Measurements from ENCODE around the gene METTL1.

The METTL1 gene

GRCh38 chr12:57763881-57764661 lies 7.8 kb downstream of the METTL1 start:
- Histone ChIP-seq H3K23ac (ENCODE audit: low read length in 2 of 2) (no peak overlapping the region), H3K9me3 (ENCODE audit: control insufficient read depth, low read length) (no peaks in the 10 kb centered on the region), H3K27me3 (ENCODE audit: control insufficient read depth in 1 of 2, insufficient read depth in 1 of 2, low read length in 2 of 2) (peaks cover 52 to 58% of the 10 kb centered on the region in 2 experiments), H2AK5ac (ENCODE audit: low read length, severe bottlenecking) (no peak overlapping the region), H2BK5ac (ENCODE audit: low read depth, low read length, poor library complexity, severe bottlenecking) (no peak overlapping the region), H3K4me2 (ENCODE audit: low read length, poor library complexity, severe bottlenecking) (no peak overlapping the region), H2AFZ (ENCODE audit: low read depth, low read length) (no peak overlapping the region), H2BK120ac (ENCODE audit: low read depth, low read length) (no peak overlapping the region), H3K14ac (ENCODE audit: low read length in 2 of 2) (no peak overlapping the region), H3K4me3 (ENCODE audit: insufficient read depth in 1 of 2, low read depth in 1 of 2, low read length in 2 of 2) (no peak overlapping the region), H3K4me1 (ENCODE audit: control insufficient read depth, insufficient read depth, low read depth, low read length) (peaks cover 24% of the 10 kb centered on the region), H3K36me3 (ENCODE audit: control insufficient read depth in 1 of 2, insufficient read depth in 2 of 2, low read depth in 1 of 2, low read length in 2 of 2) (peaks cover 11% of the 10 kb centered on the region in 2 experiments), H3K79me1 (replicated peaks; ENCODE audit: low read length, poor library complexity, severe bottlenecking) (no peaks in the 10 kb centered on the region), H2BK15ac (ENCODE audit: low read depth, poor library complexity, severe bottlenecking) (no peak overlapping the region), H3K9ac (ENCODE audit: low read length) (no peak overlapping the region), H3K18ac (ENCODE audit: low read depth in 1 of 2, low read length in 2 of 2) (no peak overlapping the region), H3K27ac (ENCODE audit: low read length, poor library complexity, severe bottlenecking) (no peak overlapping the region), H2BK12ac (ENCODE audit: low read length in 2 of 2) (no peak overlapping the region), H4K8ac (ENCODE audit: low read length) (no peak overlapping the region), H4K91ac (ENCODE audit: low read length) (no peak overlapping the region), H3K4ac (ENCODE audit: low read depth in 1 of 2, low read length in 2 of 2) (no peak overlapping the region)
- no peak for DNase-seq
- WGBS: 81% methylated on average over 6 of the region's 6 CpGs

GRCh38 chr12:57762463-57762862 lies 9.4 kb downstream of the METTL1 start:
- no peak overlapping the region for H3K23ac ChIP-seq (ENCODE audit: low read length in 2 of 2)
- no peak overlapping the region for H2BK15ac ChIP-seq (ENCODE audit: low read depth, poor library complexity, severe bottlenecking)
- H2AK5ac ChIP-seq (ENCODE audit: low read length, severe bottlenecking): no peak overlapping the region
- no peak overlapping the region for H4K91ac ChIP-seq (ENCODE audit: low read length)
- no peak overlapping the region for H3K18ac ChIP-seq (ENCODE audit: low read depth in 1 of 2, low read length in 2 of 2)
- H2BK120ac ChIP-seq (ENCODE audit: low read depth, low read length): no peak overlapping the region
- no peak for DNase-seq
- H3K4ac ChIP-seq (ENCODE audit: low read depth in 1 of 2, low read length in 2 of 2): no peak overlapping the region
- no peak overlapping the region for H3K27ac ChIP-seq (ENCODE audit: low read length, poor library complexity, severe bottlenecking)
- no peak overlapping the region for H3K4me2 ChIP-seq (ENCODE audit: low read length, poor library complexity, severe bottlenecking)
- H3K9me3 ChIP-seq (ENCODE audit: control insufficient read depth, low read length): no peaks in the 10 kb centered on the region
- no peak overlapping the region for H2AFZ ChIP-seq (ENCODE audit: low read depth, low read length)
- no peak overlapping the region for H3K4me3 ChIP-seq (ENCODE audit: insufficient read depth in 1 of 2, low read depth in 1 of 2, low read length in 2 of 2)
- H2BK12ac ChIP-seq (ENCODE audit: low read length in 2 of 2): no peak overlapping the region
- no peaks in the 10 kb centered on the region for H3K79me1 ChIP-seq (replicated peaks; ENCODE audit: low read length, poor library complexity, severe bottlenecking)
- no peak overlapping the region for H3K14ac ChIP-seq (ENCODE audit: low read length in 2 of 2)
- WGBS: 82% methylated on average over 2 of the region's 2 CpGs
- peaks cover 24% of the 10 kb centered on the region for H3K4me1 ChIP-seq (ENCODE audit: control insufficient read depth, insufficient read depth, low read depth, low read length)
- no peak overlapping the region for H3K9ac ChIP-seq (ENCODE audit: low read length)
- no peak overlapping the region for H2BK5ac ChIP-seq (ENCODE audit: low read depth, low read length, poor library complexity, severe bottlenecking)
- peaks cover 0 to 16% of the 10 kb centered on the region in 2 experiments for H3K36me3 ChIP-seq (ENCODE audit: control insufficient read depth in 1 of 2, insufficient read depth in 2 of 2, low read depth in 1 of 2, low read length in 2 of 2)
- H3K27me3 ChIP-seq (ENCODE audit: control insufficient read depth in 1 of 2, insufficient read depth in 1 of 2, low read length in 2 of 2): peaks cover 50 to 54% of the 10 kb centered on the region in 2 experiments
- H4K8ac ChIP-seq (ENCODE audit: low read length): no peak overlapping the region

- DNase-seq: no peak
- 86% methylated on average over 4 of the region's 4 CpGs for WGBS
- H3K23ac ChIP-seq (ENCODE audit: low read length in 2 of 2): no peak overlapping the region
These were observed 10.4 kb downstream of the METTL1 start for GRCh38 chr12:57761391-57761998.

GRCh38 chr12:57760347-57760982 lies 11.4 kb downstream of the METTL1 start:
- no peak overlapping the region for H3K9ac ChIP-seq (ENCODE audit: low read length)
- H4K8ac ChIP-seq (ENCODE audit: low read length): no peak overlapping the region
- no peak overlapping the region for H3K18ac ChIP-seq (ENCODE audit: low read depth in 1 of 2, low read length in 2 of 2)
- peaks cover 0 to 16% of the 10 kb centered on the region in 2 experiments for H3K36me3 ChIP-seq (ENCODE audit: control insufficient read depth in 1 of 2, insufficient read depth in 2 of 2, low read depth in 1 of 2, low read length in 2 of 2)
- no peak overlapping the region for H3K4me2 ChIP-seq (ENCODE audit: low read length, poor library complexity, severe bottlenecking)
- H3K27ac ChIP-seq (ENCODE audit: low read length, poor library complexity, severe bottlenecking): no peak overlapping the region
- H3K4me1 ChIP-seq (ENCODE audit: control insufficient read depth, insufficient read depth, low read depth, low read length): peaks cover 19% of the 10 kb centered on the region
- no peak overlapping the region for H3K4ac ChIP-seq (ENCODE audit: low read depth in 1 of 2, low read length in 2 of 2)
- no peak overlapping the region for H2AK5ac ChIP-seq (ENCODE audit: low read length, severe bottlenecking)
- no peak overlapping the region for H3K14ac ChIP-seq (ENCODE audit: low read length in 2 of 2)
- H3K4me3 ChIP-seq (ENCODE audit: insufficient read depth in 1 of 2, low read depth in 1 of 2, low read length in 2 of 2): no peak overlapping the region
- no peak overlapping the region for H3K23ac ChIP-seq (ENCODE audit: low read length in 2 of 2)
- H4K91ac ChIP-seq (ENCODE audit: low read length): no peak overlapping the region
- H2AFZ ChIP-seq (ENCODE audit: low read depth, low read length): no peak overlapping the region
- H2BK120ac ChIP-seq (ENCODE audit: low read depth, low read length): no peak overlapping the region
- H3K27me3 ChIP-seq (ENCODE audit: control insufficient read depth in 1 of 2, insufficient read depth in 1 of 2, low read length in 2 of 2): peaks cover 41 to 46% of the 10 kb centered on the region in 2 experiments
- DNase-seq: no peak
- H2BK12ac ChIP-seq (ENCODE audit: low read length in 2 of 2): no peak overlapping the region
- WGBS: 94% methylated on average over 2 of the region's 3 CpGs
- H2BK5ac ChIP-seq (ENCODE audit: low read depth, low read length, poor library complexity, severe bottlenecking): no peak overlapping the region
- H2BK15ac ChIP-seq (ENCODE audit: low read depth, poor library complexity, severe bottlenecking): no peak overlapping the region
- no peaks in the 10 kb centered on the region for H3K79me1 ChIP-seq (replicated peaks; ENCODE audit: low read length, poor library complexity, severe bottlenecking)
- H3K9me3 ChIP-seq (ENCODE audit: control insufficient read depth, low read length): no peaks in the 10 kb centered on the region

More at GRCh38 chr12:57761391-57761998, 10.4 kb downstream of the METTL1 start:
- Histone ChIP-seq H2AFZ (ENCODE audit: low read depth, low read length) (no peak overlapping the region), H3K14ac (ENCODE audit: low read length in 2 of 2) (no peak overlapping the region), H2BK12ac (ENCODE audit: low read length in 2 of 2) (no peak overlapping the region), H2BK5ac (ENCODE audit: low read depth, low read length, poor library complexity, severe bottlenecking) (no peak overlapping the region), H3K4me3 (ENCODE audit: insufficient read depth in 1 of 2, low read depth in 1 of 2, low read length in 2 of 2) (no peak overlapping the region), H3K9me3 (ENCODE audit: control insufficient read depth, low read length) (no peaks in the 10 kb centered on the region), H3K4me1 (ENCODE audit: control insufficient read depth, insufficient read depth, low read depth, low read length) (peaks cover 22% of the 10 kb centered on the region), H3K27ac (ENCODE audit: low read length, poor library complexity, severe bottlenecking) (no peak overlapping the region), H4K8ac (ENCODE audit: low read length) (no peak overlapping the region), H3K79me1 (replicated peaks; ENCODE audit: low read length, poor library complexity, severe bottlenecking) (no peaks in the 10 kb centered on the region), H3K4me2 (ENCODE audit: low read length, poor library complexity, severe bottlenecking) (no peak overlapping the region), H4K91ac (ENCODE audit: low read length) (no peak overlapping the region), H3K36me3 (ENCODE audit: control insufficient read depth in 1 of 2, insufficient read depth in 2 of 2, low read depth in 1 of 2, low read length in 2 of 2) (peaks cover 0 to 16% of the 10 kb centered on the region in 2 experiments), H2AK5ac (ENCODE audit: low read length, severe bottlenecking) (no peak overlapping the region), H3K4ac (ENCODE audit: low read depth in 1 of 2, low read length in 2 of 2) (no peak overlapping the region), H2BK15ac (ENCODE audit: low read depth, poor library complexity, severe bottlenecking) (no peak overlapping the region), H3K18ac (ENCODE audit: low read depth in 1 of 2, low read length in 2 of 2) (no peak overlapping the region), H2BK120ac (ENCODE audit: low read depth, low read length) (no peak overlapping the region), H3K27me3 (ENCODE audit: control insufficient read depth in 1 of 2, insufficient read depth in 1 of 2, low read length in 2 of 2) (peaks cover 45 to 48% of the 10 kb centered on the region in 2 experiments), H3K9ac (ENCODE audit: low read length) (no peak overlapping the region)

Measured in mesenchymal stem cell (in vitro differentiated cells and primary cell).